HG02798 (cell line): ENCODE data around the gene SMIM28.

Experiments
- ATAC-seq: cut with Tn5 transposase; IDR thresholded peaks from one replicate; pipeline ENCODE4 v1.9.1; 2021; ENCODE audit warnings: mild to moderate bottlenecking; ENCODE audit not compliant: unreplicated experiment, poor library complexity

SMIM28 gene

DNA sequence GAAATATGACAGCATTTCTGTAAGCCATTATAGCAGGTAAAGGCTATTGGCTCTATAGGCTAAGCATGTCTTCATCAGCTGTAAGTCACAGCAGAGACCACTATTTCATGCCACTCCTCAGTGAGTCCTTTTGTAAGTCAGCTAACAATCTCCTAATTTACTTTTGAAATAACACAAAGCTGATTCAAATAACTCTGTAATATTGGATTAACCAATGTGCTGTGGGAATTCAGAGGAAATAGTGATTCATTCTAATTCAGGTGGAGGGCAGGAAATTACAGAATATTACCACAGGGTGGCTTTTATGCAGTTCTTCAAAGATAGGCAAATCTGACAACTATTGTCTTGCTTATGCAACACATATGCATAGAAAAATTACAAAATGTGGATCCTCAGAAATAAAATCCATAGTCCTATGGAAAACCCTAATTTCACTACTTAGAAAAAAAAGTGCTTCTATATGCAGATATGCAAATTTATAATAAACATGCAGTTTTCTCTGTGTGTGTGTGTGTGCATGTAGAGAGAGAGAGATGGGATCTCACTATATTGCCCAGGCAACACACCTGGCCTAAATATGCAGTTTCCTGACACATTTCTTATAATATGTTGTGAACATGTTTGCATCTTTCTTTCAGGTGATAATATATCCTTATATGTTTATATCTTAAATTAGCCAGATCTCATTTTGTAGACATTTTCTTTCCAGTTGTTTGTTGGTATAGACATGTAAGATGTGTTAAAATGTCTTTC is 4.8 kb upstream of the SMIM28 start:
- no peak for ATAC-seq

DNA sequence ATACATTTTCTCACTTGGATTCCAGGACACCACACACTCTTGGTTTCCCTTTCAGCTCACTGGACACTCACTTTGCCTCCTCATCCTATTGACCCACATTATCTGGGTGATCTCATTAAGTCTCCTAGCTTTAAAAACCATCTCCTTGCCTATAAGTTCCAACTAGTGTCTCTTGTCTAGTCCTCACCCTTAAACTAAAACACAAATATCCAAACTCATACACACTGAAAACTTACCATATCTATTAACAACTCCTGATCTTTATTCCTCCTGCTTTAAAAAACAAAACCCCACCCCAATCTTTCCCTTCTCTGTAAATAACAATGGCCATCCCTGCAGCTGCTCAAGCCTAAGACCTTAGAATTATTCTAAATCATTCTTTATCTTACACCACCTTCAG is 3.5 kb upstream of the SMIM28 start:
- ATAC-seq = no peak

DNA sequence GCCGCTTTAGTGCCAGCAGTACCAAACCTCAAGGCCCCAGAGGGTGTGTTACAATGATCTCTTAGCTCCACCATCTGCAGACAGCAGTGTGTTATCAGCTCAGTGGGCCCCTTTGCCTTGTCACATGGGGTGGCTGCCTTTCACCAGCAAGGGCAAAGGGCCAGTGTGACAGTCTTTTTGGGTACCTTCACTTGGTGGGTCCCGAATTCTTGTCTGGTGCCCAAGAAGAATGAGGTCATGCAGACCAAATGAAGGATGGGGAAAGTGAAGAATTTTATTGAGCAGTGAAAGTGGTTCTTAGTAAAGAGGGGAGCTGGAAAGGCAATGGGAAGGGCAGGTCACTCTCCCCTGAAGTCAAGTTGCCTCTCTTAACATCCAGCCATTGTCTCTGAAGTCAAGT is 2.9 kb upstream of the SMIM28 start:
- ATAC-seq = no peak

DNA sequence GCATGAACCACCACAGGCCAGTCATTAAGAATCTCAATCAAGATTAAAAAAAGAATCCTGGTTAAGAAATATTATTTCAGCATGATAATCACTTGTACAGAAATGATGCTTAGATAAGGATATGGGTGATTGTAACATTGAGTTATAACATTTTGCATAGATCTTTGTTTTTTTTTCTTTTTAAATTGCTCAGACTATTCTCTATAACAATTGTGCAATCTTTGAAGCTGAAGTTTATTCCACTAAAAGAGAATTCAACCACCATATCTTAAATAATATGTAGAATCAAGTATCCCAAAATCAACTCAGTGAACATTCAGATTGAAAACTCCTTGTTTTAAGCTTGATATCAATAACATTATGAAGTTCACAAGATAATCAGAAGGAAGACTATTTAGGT is 663 bp upstream of the SMIM28 start:
- ATAC-seq = no peak

DNA sequence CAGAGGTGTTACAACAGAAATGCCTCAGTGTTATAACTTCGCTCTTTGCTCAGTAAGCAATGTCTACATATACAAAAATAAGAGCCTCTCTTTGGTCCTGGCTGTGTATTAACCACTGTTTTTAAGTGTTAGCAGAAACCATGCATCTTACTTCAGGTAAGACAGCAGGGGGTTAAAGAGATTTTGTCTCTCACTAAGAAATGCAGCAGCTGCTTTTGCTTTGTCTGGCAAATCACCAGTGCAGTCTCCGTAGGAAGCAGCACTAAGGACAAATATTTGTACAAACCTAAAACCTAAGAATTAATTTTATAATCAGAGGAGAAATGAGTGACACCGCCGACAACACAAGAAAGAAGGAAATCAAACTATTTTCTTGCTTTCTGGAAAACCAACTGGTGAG is 758 bp downstream of the SMIM28 start:
- ATAC-seq = no peak

DNA sequence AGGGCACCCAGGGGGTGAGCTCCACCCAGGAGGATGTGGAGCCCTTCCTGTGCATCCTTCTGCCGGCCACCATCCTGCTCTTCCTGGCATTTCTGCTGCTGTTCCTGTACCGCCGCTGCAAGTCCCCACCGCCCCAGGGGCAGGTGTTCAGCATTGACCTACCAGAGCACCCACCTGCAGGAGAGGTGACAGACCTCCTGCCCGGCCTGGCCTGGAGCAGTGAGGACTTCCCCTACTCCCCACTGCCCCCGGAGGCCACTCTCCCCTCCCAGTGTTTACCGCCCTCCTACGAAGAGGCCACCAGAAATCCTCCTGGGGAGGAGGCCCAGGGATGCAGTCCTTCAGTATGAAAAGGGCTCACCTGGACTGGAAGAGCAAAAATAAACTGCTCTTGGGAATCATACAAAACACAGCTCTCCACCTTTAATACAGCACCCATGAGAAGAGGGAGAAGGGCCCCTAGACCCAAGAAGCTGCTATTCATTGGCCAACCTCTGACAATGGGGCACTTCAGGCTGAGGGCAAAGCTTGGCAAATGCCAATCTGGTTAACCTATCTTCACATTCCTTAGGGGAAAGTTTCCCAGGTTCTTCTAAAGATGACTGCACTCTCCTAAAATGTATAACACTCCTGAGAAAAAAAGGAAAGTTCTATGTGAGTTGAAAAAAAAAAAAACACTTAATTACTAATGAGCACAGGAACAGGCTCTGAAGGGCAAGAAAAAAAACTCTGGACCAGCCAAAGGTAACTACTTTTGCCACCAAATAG is 5.0 kb downstream of the SMIM28 start:
- ATAC-seq = no peak

DNA sequence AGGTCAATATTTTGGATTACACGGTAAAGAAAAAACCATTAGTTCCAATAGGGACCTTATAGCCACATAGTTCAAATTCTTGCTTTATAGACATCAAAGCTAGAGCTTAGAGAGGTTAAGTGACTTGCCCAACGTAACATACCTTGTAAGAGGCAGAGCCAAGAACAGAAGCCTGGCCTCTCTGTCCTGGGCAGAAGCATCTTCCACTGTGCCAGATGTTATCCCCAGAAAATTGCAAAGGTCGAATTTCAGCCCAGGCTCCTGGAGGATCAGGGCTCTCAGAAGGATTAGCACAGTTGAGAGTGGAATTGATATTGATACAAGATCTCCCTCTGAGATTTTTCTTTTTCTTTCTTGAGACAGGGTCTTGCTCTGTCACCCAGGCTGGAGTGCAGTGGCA is 6.1 kb downstream of the SMIM28 start:
- no peak for ATAC-seq

DNA sequence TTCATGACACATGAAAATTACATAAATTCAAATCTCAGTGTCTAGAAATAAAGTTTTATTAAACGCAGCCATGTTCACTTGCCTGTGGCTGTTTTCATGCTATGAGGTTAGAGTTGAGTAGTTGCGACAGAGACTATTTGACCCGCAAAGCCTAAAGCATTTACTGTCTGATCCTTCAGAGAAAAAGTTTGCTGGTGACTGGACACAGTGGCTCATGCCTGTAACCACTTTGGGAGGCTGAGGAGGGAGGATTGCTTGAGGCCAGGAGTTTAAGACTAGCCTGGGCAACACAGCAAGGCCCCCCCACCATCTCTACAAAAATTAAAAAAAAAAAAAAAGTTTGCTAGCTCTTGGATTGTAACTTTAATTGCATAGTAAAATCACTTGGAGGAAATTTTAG is 9.2 kb downstream of the SMIM28 start:
- no peak for ATAC-seq

DNA sequence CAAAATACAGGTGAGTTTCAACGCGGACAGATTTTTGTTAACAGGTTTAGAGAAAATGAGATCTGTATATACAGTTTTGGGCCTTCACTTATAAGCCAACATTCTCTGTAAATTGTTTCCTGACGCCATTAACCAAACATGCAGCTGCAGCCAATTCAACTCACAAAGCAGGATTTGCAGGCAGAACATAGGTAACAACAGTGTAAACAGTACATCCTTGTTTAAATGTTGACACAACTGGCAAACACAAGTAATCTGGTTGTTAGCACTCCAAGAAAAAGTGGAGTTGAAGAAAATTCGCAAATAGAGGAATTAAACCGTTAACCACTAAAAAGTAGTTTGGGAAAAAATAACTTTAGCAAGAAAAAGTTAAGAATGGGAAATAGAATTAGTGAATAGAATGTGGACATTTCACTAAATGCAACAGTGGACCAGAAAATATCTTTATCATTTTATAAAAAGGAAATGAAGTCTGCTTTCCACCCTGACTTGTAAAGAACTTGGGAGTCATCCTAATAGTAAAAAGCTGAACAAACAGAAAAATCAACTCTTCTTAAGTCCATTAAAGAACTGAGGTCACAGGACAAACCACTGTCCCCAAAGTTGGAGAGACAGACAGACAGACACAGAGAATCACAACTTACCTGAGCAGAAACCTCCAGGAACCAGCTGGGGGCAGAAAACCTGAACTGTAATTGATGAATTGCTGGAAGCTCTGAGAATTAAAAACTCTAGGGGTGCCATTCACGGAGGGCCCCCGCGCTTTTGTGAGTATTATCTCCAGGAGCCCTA is 10.1 kb downstream of the SMIM28 start:
- ATAC-seq = no peak

DNA sequence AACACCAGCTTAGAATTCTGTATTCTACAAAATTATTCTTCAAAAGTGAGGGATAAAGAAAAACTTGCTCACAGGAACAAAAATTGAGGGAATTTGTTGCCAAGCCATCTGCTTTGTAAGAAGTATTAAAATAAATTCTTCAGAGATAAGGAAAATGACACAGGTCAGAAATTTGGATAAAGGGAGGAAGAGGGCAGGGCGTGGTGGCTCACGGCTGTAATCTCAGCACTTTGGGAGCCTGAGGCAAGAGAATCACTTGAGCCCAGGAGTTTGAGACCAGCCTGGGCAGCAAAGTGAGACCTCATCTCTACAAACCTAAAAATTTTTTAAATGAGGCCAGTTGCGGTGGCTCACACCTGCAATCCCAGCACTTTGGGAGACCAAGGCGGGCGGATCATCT is 11.8 kb downstream of the SMIM28 start:
- no peak for ATAC-seq

DNA sequence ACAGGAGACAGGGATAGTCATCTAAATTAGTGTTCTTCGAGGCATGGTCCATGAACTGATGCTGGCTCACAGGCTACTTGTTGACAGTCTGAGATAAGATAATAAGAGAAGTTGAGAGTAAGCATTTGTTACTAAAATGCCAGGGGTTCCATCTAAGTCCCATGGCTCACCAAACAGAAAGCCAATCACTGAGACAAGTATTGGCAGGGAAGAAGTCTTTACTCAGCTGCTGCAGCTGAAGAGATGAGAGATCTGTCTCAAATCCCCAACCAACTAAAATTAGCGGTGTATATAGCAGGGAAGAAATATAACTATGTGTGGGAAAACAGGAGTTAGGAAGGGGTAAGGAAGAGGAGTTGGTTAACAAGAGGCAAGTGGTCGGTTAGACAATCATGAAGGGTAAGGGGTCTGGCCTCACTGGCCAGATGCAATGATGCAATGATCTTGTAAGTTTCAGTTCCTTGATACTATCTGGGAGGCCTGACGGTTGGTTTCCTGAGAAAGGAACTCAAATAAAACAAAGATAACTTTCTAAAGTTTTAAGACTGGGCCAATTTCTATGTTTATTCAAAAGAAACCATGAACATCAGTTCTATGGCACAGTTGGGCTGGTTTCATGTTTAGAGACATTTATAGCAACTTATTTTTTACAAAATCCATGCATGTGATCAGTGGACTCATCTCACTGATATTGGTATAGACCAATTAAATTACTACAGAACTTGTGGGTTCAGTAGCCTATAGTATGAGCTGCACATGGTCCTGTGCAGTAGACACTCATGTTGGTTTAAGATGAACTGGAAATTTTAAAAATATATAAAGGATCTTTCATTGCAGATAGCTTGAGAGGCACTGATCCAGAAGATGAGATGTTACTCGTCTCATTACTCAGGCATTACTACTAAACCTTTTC is 16.4 kb downstream of the SMIM28 start:
- no peak for ATAC-seq

DNA sequence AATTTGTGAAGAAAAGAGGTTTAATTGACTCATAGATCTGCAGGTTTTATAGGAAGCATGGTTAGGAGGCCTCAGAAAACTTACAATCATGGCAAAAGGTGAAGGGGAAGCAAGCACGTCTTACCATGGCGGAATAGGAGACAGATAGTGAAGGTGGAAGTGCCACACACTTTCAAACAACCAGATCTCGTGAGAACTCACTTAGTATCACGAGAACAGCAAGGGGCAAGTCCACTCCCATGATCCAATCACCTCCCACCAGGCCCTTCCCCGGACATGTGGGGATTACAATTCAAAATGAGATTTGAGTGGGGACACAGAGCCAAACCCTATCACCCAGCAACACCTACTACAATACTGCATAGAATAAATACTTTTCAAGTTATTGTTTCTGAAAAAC is 19.0 kb downstream of the SMIM28 start:
- ATAC-seq = no peak

DNA sequence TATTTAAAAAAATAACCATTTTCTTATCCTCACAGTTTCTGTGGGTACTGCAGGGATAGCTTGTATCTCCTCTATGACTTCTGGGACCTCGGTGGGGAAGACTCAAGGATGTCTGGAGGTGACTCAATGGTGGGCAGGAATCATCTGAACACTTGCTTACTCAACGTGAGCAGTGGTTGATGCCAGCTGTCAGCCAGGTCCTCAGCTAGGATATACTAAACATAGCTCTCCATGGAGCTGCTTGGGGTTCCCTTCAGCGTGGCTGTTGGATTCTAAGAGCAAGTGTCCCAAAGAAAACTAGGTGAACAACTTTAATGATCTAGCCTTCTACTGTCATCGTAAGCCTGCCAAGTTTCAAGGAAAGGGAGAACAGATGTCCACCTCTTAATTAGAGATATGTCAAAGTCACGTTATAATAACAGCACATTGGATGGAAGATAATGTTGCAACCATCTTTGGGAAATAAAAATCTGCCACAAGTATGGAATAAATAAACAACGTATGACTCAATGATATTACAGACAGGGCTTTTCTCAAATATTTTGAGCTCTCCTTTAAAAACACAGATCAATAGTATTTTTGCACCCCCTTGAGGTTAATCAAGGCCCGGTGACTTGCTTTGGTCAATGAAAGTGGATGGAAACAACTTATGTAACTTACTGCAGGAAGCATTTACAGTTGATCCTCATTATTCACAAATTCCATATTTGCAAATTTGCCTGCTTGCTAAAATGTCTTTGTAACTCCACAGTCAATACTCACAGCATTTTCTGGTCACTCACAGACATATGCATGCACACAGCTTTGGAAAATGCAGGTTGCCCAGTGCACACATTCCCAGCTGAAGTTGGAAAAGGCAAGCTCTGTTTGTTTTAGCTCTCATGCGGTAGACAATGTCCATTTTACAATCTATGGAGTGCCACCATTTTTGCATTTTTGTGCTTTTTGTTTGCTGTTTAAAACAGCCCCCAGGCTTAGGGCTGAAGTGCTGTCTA is 19.7 kb downstream of the SMIM28 start:
- no peak for ATAC-seq

DNA sequence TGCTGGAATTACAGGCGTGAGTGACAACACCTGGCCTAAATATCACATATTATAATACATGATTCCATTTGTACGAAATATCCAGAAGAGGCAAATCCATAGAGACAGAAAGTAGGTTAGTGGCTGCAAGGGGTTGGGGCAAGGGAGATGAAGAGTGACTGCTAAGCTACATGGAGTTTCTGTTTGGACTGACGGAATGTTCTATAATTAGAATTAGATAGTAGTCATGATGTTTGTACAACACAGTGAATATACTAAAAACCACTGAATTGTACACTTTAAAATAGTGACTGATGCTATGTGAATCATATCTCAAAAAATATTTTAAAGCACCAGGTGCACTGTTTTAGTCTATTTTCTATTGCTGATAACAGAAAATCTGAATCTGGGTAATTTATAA is 22.6 kb downstream of the SMIM28 start:
- ATAC-seq = no peak

DNA sequence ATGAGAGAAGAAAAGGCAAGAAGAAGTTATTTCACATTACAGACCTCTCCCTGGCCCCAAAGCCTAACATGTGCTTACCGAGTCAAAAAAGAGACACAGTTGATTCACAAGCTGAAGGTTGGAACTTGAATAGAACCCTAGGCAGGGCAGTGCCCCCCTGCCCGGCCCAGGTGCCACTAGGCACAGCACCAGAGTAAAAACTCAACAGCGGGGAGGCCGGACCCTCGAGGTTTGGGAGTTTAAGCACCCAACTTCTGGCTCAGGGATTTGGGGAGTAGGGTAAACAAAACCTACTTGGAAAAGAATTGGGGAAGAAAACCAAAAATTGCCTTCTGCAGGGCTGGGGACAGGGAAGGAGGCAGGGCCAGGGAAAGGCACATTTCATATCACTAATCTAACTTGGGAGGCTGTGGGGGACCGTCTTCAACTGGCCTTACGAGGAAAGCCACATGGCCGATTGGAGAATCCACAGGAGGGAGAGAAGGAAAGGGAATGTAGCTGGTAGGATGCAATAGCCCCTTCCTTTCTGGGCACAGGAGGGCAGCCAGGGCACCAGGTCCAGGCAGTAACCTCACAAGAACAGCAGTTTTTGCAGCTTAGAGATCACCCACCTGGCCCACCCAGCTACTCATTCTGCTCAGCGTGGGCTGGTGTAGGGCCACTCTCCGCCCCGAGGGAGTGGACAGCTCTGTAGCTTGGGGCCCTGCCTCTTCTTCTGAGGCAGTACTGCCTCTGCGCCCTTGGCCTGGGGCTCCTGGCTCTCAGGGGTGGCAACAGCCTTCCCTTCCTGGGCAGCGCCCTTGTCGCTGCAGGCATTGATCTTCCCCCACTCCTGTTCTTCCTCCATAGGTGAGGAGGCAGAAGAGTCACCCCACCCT is 24.5 kb downstream of the SMIM28 start:
- ATAC-seq = no peak

DNA sequence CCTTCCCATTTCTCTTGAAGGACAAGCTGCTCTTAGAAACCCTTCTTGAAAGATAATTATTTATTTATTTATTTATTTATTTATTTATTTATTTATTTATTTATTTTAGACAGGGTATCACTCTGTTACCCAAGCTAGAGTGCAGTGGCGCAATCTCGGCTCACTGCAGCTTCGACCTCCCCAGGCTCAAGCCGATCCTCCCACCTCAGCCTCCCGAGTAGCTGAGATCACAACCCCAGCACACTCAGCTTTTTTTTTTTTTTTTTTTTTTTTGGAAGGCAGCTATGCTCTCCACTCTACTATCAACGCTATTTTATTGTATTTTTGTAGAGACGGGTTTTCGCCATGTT is 25.1 kb downstream of the SMIM28 start:
- ATAC-seq = no peak

DNA sequence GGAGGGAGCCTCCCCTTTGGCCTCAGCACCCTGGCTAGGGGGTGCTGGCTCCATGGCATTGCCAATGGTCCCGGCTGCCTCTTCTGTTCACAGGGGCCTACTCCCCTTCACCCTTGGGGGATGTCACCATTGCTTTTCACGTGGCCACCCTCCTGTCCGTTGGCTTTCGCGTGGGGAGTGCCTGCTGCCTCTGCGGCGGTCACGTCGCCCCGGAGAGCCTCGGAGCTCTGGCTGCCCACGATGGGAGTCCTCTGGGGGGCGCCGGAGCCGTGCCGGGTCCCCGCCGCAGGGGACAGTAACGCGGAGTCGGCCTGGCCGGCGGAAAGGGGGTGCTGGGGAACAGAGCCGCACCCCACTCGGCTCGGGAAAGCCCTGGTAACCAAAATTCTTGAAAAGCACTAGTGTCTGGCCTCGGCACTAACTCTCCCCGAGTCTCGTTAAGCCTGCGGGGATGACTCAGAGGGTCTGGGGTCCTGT is 25.7 kb downstream of the SMIM28 start:
- ATAC-seq = no peak
